GM19193 (cell line): ENCODE measurements around the gene ABRACL.

Experiments
- POLR2A ChIP-seq: IDR thresholded peaks from 4 replicates; pipeline ENCODE4 v1.6.1; 2011; ENCODE audit not compliant: insufficient read depth, insufficient read length; ENCODE audit errors: extremely low read depth

Gene ABRACL, protein sequence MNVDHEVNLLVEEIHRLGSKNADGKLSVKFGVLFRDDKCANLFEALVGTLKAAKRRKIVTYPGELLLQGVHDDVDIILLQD

DNA sequence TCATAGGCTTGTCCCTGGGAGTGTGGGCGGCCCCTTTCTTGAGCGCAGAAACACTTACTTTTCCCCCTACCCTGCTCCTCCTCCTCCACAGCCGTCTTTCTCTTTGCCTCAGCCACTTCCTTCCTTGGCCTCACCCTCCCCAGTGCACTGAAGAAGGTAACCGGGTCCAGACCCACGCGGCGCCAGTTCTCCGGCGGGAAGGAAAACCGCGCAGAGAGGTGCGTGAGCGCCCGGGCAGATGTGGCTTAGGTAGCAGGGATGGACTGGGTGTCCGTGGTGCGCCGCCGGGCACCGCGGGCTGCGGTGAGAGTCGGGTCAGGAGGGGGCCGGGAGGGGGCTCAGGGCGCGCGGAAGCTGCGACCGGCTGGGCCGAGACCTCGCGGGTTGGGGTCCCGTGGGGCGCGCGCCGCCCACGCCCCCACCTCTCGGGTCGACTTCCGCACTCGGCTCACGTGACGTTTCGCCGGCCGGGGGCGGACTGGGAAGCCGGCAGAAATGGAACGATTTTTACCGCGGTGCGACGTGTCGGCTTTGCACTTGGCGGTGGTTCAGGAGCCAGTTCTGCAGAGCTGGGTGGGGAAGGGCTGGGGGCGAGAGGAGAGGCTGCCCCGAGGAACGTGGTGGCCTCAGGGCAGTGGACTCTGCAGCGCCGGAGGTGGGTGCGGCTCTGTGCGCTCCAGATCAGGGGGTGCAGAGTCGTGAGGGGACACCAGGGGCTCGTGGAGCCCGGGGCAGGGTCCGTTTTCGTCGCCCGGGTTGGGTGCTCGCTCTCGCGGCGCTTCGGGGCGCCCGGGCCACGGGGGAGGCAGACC is at the start of gene ABRACL:
Gene ABRACL, plus strand, starts transcription at position 88 of the 812 bp plus-strand sequence. CDS start 5,416 bp downstream, outside the sequence.
- peak; percentile 79 for TF ChIP-seq POLR2A

DNA sequence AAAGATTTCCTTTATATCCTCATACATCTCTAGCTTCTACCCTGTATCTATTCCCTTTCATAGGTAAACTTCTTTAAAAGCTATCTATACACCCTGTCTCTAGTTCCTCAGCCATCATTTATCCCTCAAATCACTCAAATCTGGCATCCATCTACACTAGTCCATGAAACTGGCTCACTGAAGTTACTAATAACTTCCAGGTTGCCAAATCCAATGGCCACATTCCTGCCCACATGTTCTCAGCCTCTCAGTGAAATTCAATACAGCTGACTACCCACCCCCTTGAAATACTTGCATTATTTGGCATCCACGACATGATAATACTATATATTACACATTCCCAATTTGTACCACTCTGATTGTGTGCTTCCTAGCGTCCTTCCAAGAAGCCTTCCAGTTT is 49.2 kb upstream of the ABRACL start:
- TF ChIP-seq POLR2A = no peak

- no peak for TF ChIP-seq POLR2A
Measured at GRCh38 chr6:138979813-138980668, 48.5 kb upstream of the ABRACL start.

- TF ChIP-seq POLR2A = no peak
Measured at GRCh38 chr6:138981416-138981815, 47.1 kb upstream of the ABRACL start.

DNA sequence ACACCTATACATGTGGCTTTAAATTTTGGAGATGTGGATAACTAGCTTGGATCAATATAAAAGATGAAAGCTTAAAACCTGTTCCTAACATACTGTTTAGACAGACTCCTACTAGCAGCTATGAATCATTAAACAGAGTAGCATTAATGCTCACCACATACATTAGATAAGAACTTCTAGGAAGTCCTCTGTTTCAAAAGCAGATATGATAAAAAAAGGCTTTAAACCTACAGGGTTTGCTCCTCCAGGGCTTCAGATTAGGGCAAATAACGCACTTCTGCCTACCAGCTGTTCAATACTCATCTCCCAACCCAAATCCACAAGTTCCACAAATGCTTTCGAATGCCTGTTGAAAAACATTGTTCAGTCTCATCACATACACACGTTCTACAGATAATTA is 42.0 kb upstream of the ABRACL start:
- TF ChIP-seq POLR2A = no peak

DNA sequence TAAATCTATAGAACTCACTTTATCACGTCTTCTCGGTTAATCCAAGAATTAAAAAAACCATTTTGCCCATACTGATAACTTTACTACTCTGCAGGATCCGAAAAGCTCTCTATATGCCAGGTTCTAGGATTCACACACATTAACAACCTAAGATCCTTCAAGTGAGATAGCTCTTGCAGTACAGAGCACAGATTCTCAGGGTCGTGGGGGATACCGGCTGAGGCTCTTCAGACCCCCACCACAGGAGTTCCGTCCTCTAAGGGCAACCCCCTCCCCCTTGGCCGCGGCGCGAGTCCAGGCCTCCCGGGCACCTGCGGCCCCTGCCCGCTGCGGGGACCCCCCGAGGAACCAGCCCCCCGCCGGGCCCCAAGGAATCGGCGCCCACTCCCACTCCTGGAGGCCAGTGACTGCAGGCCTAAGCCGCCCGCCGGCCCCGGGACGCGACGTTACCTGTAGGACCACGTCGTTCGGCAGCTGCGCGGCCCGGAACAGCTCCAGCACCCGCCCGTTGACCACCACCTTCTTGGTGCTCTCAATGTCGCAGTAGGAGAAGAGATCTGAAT is 41.4 kb upstream of the ABRACL start:
- TF ChIP-seq POLR2A = no peak

DNA sequence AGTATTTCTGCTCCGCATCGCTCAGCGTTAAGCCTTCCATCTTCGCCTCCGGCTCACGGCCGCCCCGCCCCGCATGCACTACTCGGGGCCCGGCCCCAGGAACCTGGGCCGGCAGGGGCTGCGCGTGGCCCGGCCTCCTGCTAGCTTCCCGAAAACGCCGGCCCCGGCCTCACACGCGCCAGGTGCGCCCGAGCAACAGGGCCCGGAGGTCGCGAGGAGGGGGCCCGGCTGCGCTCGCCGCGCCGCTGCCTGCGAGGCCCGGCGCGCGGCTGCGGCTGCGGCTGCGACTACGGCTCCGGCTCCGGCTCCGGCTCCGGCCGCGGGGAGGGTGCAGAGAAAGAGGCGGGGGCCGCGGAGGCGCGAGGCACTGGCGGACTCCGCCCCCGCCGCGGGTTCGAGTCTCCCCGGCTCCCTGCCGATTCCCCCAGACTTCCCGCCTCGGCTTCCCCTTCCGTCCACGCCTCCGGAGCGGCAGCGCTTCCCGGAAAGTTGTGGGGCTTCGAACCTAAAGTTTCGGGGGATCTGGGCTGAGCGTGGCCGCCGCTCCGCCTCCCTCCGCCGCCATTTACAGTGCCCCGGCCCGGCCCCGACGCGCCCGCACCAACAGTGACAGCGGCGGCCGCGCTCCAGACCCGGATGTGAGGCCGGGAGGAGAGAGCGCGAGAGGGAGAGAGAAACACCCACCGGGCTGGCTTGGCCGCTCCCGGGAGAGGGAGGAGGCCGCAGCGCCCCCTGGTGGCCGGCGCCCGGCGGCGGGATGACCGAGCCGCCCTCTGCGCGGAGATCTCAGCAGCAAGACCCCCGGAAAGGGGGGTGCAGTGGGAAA is 40.7 kb upstream of the ABRACL start, which contains the start of gene REPS1:
Gene REPS1, minus strand, starts transcription at position 611 of the 826 bp plus-strand sequence. Its CDS starts 571 bp downstream, at position 40.
- peak; percentile 91 for TF ChIP-seq POLR2A

GRCh38 chr6:138988469-138988834 is 40.1 kb upstream of the ABRACL start:
- TF ChIP-seq POLR2A = no peak

- TF ChIP-seq POLR2A = no peak
Measured at GRCh38 chr6:138989098-138989983, 39.2 kb upstream of the ABRACL start.

DNA sequence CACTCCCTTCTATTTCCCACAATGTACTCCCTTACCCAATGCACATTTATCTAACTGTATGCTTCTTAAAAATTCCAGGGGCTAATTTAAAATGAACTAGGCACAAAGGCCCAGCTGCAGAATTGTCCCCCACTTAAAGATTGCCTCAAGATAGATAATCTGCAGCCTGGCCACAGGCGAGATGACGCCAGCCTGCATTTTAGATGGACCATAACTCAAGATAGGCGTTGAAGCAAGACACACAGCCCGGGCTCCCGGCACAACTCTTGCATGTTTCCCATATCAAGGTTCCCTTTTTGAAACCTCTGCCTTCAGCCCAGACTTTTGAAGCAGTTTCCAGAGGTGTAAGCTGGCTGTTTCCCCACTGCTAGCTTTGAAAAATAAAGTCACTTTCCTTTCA is 37.3 kb upstream of the ABRACL start:
- no peak for TF ChIP-seq POLR2A

- no peak for TF ChIP-seq POLR2A
Measured at GRCh38 chr6:138996524-138996923, 32.0 kb upstream of the ABRACL start.

- no peak for TF ChIP-seq POLR2A
Measured at GRCh38 chr6:138997136-138997535, 31.4 kb upstream of the ABRACL start.

GRCh38 chr6:138999949-139000725 is 28.4 kb upstream of the ABRACL start:
- TF ChIP-seq POLR2A = no peak
